Measurements from ENCODE around the gene TIFAB. TPM values are rescaled to one million over a fixed set of nuclear protein-coding genes. Genes with fewer than 3 reads are reported as not detected.
"Not testable (repeated sequence)": the region's sequence is repeated elsewhere in the genome, so short reads cannot be mapped to it uniquely, and the experiment has no call there.

Gene TIFAB
- polyA plus RNA-seq (ENCODE audit: insufficient read length), result 0.23 TPM

GRCh38 chr5:135452321-135453030 is at the start of gene TIFAB:
TSS of gene TIFAB (minus strand) at chr5:135452351. CDS start at chr5:135449939, 2,412 bp downstream.
- DNase-seq (ENCODE audit: low read depth), result no peak

- no peak for DNase-seq (ENCODE audit: low read depth)
These were observed 46.5 kb upstream of the TIFAB start for GRCh38 chr5:135498637-135498995.

- DNase-seq (ENCODE audit: low read depth), result no peak
These were observed 46.0 kb upstream of the TIFAB start for GRCh38 chr5:135497971-135498636.

- DNase-seq (ENCODE audit: low read depth), result not testable (repeated sequence)
These were observed 43.4 kb upstream of the TIFAB start for GRCh38 chr5:135495531-135495930.

- DNase-seq (ENCODE audit: low read depth), result no peak
These were observed 42.0 kb upstream of the TIFAB start for GRCh38 chr5:135494196-135494595.

- DNase-seq (ENCODE audit: low read depth), result no peak
These were observed 41.4 kb upstream of the TIFAB start for GRCh38 chr5:135493406-135494180.

- no peak for DNase-seq (ENCODE audit: low read depth)
These were observed 40.1 kb upstream of the TIFAB start for GRCh38 chr5:135492319-135492626.

- DNase-seq (ENCODE audit: low read depth), result no peak
These were observed 39.6 kb upstream of the TIFAB start for GRCh38 chr5:135491552-135492318.

GRCh38 chr5:135491038-135491551 is 38.9 kb upstream of the TIFAB start:
- no peak for DNase-seq (ENCODE audit: low read depth)

- no peak for DNase-seq (ENCODE audit: low read depth)
These were observed 38.3 kb upstream of the TIFAB start for GRCh38 chr5:135490245-135491037.

- DNase-seq (ENCODE audit: low read depth), result no peak
These were observed 37.5 kb upstream of the TIFAB start for GRCh38 chr5:135489466-135490244.

- no peak for DNase-seq (ENCODE audit: low read depth)
These were observed 36.7 kb upstream of the TIFAB start for GRCh38 chr5:135488727-135489465.

- no peak for DNase-seq (ENCODE audit: low read depth)
These were observed 35.8 kb upstream of the TIFAB start for GRCh38 chr5:135487839-135488514.

GRCh38 chr5:135487037-135487395 is 34.9 kb upstream of the TIFAB start:
- no peak for DNase-seq (ENCODE audit: low read depth)

GRCh38 chr5:135486131-135487036 is 34.2 kb upstream of the TIFAB start:
- no peak for DNase-seq (ENCODE audit: low read depth)

GRCh38 chr5:135484674-135485086 is 32.5 kb upstream of the TIFAB start:
- no peak for DNase-seq (ENCODE audit: low read depth)

GRCh38 chr5:135483254-135483653 is 31.1 kb upstream of the TIFAB start:
- DNase-seq (ENCODE audit: low read depth), result no peak

GRCh38 chr5:135482381-135482933 is 30.3 kb upstream of the TIFAB start:
- DNase-seq (ENCODE audit: low read depth), result no peak
